ENCODE data around the gene PPFIBP2. TPM values are rescaled to one million over a fixed set of nuclear protein-coding genes. Genes with fewer than 3 reads are reported as not detected.

Gene PPFIBP2
- total and polyA plus RNA-seq, 2 donors (not counting 1 experiment from before 2014, with no cell fraction given), result 22.3 to 175 TPM

DNA sequence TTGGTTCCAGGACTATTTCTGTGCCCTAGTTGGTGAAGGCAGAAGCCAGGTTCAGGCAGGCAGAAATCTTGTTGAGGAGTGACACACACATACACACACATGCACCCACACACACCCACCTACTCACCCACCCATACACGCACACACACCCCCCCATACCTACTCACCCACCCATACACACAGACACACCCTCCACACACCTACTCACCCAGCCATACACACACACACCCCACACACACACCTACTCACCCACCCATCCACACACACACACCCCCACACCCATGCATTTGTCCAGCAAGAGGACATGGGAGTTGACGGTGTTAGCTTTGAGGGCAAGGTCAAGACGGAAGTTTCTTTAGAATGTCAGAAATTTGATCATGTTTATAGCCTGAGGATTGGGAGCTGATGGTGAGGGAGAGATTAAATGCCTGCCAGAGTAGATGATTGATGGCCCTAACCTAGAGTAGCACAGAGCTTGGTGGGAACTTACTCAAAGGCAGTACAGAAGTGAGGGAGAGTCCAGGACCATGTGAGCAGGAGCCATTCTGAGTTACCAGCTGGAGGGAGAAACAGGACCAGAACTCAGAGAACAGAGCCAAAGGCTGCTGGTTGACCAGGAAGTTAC, 90.6 kb downstream of the PPFIBP2 start:
- H3K4me3 Mint-ChIP-seq, result no peak overlapping the region
- H3K4me1 Mint-ChIP-seq, result no peaks in the 10 kb centered on the region
- H3K9me3 ChIP-seq (ENCODE audit: control extremely low read depth in 1 of 3, control insufficient read depth in 2 of 3, insufficient read depth in 1 of 3, low read length in 2 of 3), result no peaks in the 10 kb centered on the region
- intact Hi-C loops (cut with micrococcal nuclease), result no loop called here
- H3K27ac ChIP-seq (ENCODE audit: low read length in 2 of 2), result no peak overlapping the region
- ChIA-PET CTCF (no interaction called here), POLR2A (no interaction called here)
- H3K9me3 Mint-ChIP-seq (ENCODE audit: insufficient read depth), result no peaks in the 10 kb centered on the region
- peaks cover 0 to 31% of the 10 kb centered on the region in 2 experiments for H3K36me3 ChIP-seq (replicated peaks in 1 of 2; ENCODE audit: control extremely low read depth in 1 of 2, control insufficient read depth in 1 of 2, extremely low read depth in 1 of 2, insufficient read depth in 2 of 2, low read length in 1 of 2)
- ATAC-seq (ENCODE audit: low read depth) (no peak), DNase-seq (no peak)
- H3K27ac Mint-ChIP-seq, result no peak overlapping the region
- no peak overlapping the region for H3K9ac ChIP-seq (ENCODE audit: low read length)
- H3K27me3 Mint-ChIP-seq, result no peaks in the 10 kb centered on the region
- no peaks in the 10 kb centered on the region for H3K27me3 ChIP-seq (replicated peaks in 1 of 4; ENCODE audit: control extremely low read depth in 1 of 4, control insufficient read depth in 3 of 4, insufficient read depth in 4 of 4, low read length in 3 of 4)
- no peak overlapping the region for H3K4me2 ChIP-seq (replicated peaks; ENCODE audit: low read depth, low read length, poor library complexity, severe bottlenecking)
- H3K4me1 ChIP-seq (ENCODE audit: control insufficient read depth in 2 of 2, insufficient read depth in 2 of 2, low read length in 2 of 2), result no peaks in the 10 kb centered on the region
- WGBS (ENCODE audit: insufficient coverage), result 93% methylated on average over 2 of the region's 3 CpGs
- no peak overlapping the region for H2AFZ ChIP-seq (ENCODE audit: insufficient read depth, low read depth, low read length, poor library complexity, severe bottlenecking)
- TF ChIP-seq CTCF (IDR thresholded peaks at IDR 0.05), result no peak
- no peak for TF ChIP-seq EZH2 (IDR thresholded peaks at IDR 0.05; ENCODE audit: borderline replicate concordance, insufficient read depth, low read depth, low read length, poor library complexity, severe bottlenecking)
- H4K20me1 ChIP-seq (ENCODE audit: control insufficient read depth, insufficient read depth, low read length, poor library complexity, severe bottlenecking), result no peaks in the 10 kb centered on the region
- no peak overlapping the region for H3K4me3 ChIP-seq (ENCODE audit: control extremely low read depth in 1 of 5, extremely low read depth in 1 of 5, insufficient read depth in 1 of 5, low read depth in 2 of 5, low read length in 4 of 5)
- no peaks in the 10 kb centered on the region for H3K79me2 ChIP-seq (ENCODE audit: control insufficient read depth, insufficient read depth, low read length)

DNA sequence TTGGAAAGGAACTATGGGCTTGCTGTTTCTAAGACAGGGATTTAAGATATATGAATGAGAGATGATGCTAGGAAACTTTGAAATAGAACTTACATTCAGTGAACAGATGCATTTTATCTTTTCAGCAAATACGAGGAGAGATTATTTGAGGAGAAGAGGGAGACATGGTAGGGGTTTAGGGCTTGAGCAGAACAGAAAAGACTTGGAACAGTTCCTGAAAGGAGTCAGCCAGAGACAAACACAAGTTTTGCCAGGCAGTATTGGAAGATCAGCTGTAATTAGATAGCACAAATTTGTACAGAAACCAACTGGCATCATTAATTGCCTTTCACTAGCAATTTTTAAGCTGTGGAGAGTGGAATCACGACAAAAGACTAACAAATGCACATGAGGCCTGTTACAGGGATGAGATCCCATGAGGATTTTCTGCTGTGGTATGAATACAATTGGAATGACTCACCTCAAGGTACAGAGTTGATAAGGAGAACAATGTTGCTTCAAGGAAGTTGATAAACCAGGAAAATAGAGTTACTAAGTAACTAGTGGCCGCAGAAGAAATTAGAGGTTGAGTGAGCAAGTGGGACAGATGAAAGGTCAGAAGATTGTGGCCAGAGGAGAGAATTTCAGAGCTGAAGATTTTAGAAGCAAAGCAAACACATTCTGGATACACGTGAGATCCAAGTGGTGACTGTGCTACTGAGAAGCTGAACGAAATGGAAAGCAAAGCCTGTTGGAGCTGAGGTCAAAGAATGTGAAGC, 91.6 kb downstream of the PPFIBP2 start:
- Histone ChIP-seq H3K4me1 (ENCODE audit: control insufficient read depth in 2 of 2, insufficient read depth in 2 of 2, low read length in 2 of 2) (no peaks in the 10 kb centered on the region), H2AFZ (ENCODE audit: insufficient read depth, low read depth, low read length, poor library complexity, severe bottlenecking) (no peak overlapping the region), H3K4me2 (replicated peaks; ENCODE audit: low read depth, low read length, poor library complexity, severe bottlenecking) (no peak overlapping the region), H4K20me1 (ENCODE audit: control insufficient read depth, insufficient read depth, low read length, poor library complexity, severe bottlenecking) (no peaks in the 10 kb centered on the region), H3K9ac (ENCODE audit: low read length) (no peak overlapping the region), H3K9me3 (ENCODE audit: control extremely low read depth in 1 of 3, control insufficient read depth in 2 of 3, insufficient read depth in 1 of 3, low read length in 2 of 3) (no peaks in the 10 kb centered on the region), H3K27ac (ENCODE audit: low read length in 2 of 2) (no peak overlapping the region), H3K79me2 (ENCODE audit: control insufficient read depth, insufficient read depth, low read length) (no peaks in the 10 kb centered on the region), H3K36me3 (replicated peaks in 1 of 2; ENCODE audit: control extremely low read depth in 1 of 2, control insufficient read depth in 1 of 2, extremely low read depth in 1 of 2, insufficient read depth in 2 of 2, low read length in 1 of 2) (peaks cover 0 to 28% of the 10 kb centered on the region in 2 experiments), H3K27me3 (replicated peaks in 1 of 4; ENCODE audit: control extremely low read depth in 1 of 4, control insufficient read depth in 3 of 4, insufficient read depth in 4 of 4, low read length in 3 of 4) (no peaks in the 10 kb centered on the region), H3K4me3 (ENCODE audit: control extremely low read depth in 1 of 5, extremely low read depth in 1 of 5, insufficient read depth in 1 of 5, low read depth in 2 of 5, low read length in 4 of 5) (no peak overlapping the region)
- H3K27ac Mint-ChIP-seq, result no peak overlapping the region
- no peaks in the 10 kb centered on the region for H3K4me1 Mint-ChIP-seq
- WGBS (ENCODE audit: insufficient coverage), result 89% methylated on average over 5 of the region's 5 CpGs
- H3K27me3 Mint-ChIP-seq, result no peaks in the 10 kb centered on the region
- no peak for ATAC-seq (ENCODE audit: low read depth)
- no peak for DNase-seq
- TF ChIP-seq EZH2 (IDR thresholded peaks at IDR 0.05; ENCODE audit: borderline replicate concordance, insufficient read depth, low read depth, low read length, poor library complexity, severe bottlenecking) (no peak), CTCF (IDR thresholded peaks at IDR 0.05) (no peak)
- intact Hi-C loops (cut with micrococcal nuclease), result no loop called here
- ChIA-PET POLR2A (no interaction called here), CTCF (no interaction called here)
- no peaks in the 10 kb centered on the region for H3K9me3 Mint-ChIP-seq (ENCODE audit: insufficient read depth)
- no peak overlapping the region for H3K4me3 Mint-ChIP-seq

Data from B cell (primary cell).